Progenitor cell of endocrine pancreas (in vitro differentiated cells): Measurements from ENCODE around the gene SLC16A10. TPM values are rescaled to one million over a fixed set of nuclear protein-coding genes. Genes with fewer than 3 reads are reported as not detected.
A peak's percentile ranks its signal among the peaks of the same experiment; 100 is the strongest.

Experiments used
- DNase-seq: peaks from one replicate; pipeline ENCODE4 v3.0.0; 2021; ENCODE audit warnings: low spot score; ENCODE audit not compliant: unreplicated experiment
- H3K27ac Mint-ChIP-seq: 2 replicates; pipeline ENCODE4 v1.8.0; 2021; ENCODE audit warnings: mild to moderate bottlenecking, moderate library complexity, mixed read lengths
- H3K27me3 Mint-ChIP-seq: 2 replicates; pipeline ENCODE4 v1.8.0; 2021; ENCODE audit warnings: mixed read lengths
- H3K36me3 Mint-ChIP-seq: 2 replicates; pipeline ENCODE4 v1.8.0; 2022; ENCODE audit warnings: mixed read lengths; ENCODE audit not compliant: insufficient read depth
- H3K4me1 Mint-ChIP-seq: 2 replicates; pipeline ENCODE4 v1.8.0; 2021; ENCODE audit warnings: low read depth, mixed read lengths
- H3K4me3 Mint-ChIP-seq: 2 replicates; pipeline ENCODE4 v1.8.0; 2021; ENCODE audit warnings: low read depth, mild to moderate bottlenecking, moderate library complexity, mixed read lengths
- H3K9me3 Mint-ChIP-seq: 2 replicates; pipeline ENCODE4 v1.8.0; 2021; ENCODE audit warnings: low read depth, mixed read lengths
- total RNA-seq: library from RNA; stranded (reverse); gene quantifications from 2 replicates; pipeline ENCODE4 v1.2.1, GENCODE V29; 2021
- TF ChIP-seq, protein P1 (sequence below): fragments of 200-600 bp; sonication (generic); IDR thresholded peaks from one replicate; pipeline ENCODE4 v1.5.0; 2021; ENCODE audit warnings: antibody characterized with exemption, mild to moderate bottlenecking; ENCODE audit not compliant: unreplicated experiment

SLC16A10 gene
- total RNA-seq, 1 donor from 2014 or later = 7.0 TPM

DNA sequence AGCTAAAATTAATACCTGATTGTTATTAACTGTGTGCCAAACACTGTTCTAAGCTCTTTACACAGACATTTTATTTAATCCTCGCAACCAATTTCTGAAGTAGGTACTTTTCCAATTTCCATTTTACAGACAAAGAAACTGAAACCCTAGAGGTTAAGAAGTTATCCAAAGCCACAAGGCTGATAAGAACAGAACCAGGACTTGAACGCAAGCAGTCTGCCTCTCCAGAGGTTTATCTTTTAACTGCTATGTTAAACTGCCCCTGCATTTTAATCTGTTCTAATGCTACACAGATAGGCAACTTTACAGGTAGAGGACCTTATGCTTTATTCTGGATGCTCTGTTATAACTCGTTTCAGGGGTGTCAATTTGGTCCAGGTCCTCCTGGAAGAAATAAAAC is 118.2 kb downstream of the SLC16A10 start:
- Mint-ChIP-seq H3K27ac (no peak overlapping the region), H3K4me3 (no peak overlapping the region), H3K9me3 (no peaks in the 10 kb centered on the region), H3K4me1 (peaks cover 13% of the 10 kb centered on the region), H3K36me3 (no peaks in the 10 kb centered on the region), H3K27me3 (no peaks in the 10 kb centered on the region)
- TF ChIP-seq, protein P1, sequence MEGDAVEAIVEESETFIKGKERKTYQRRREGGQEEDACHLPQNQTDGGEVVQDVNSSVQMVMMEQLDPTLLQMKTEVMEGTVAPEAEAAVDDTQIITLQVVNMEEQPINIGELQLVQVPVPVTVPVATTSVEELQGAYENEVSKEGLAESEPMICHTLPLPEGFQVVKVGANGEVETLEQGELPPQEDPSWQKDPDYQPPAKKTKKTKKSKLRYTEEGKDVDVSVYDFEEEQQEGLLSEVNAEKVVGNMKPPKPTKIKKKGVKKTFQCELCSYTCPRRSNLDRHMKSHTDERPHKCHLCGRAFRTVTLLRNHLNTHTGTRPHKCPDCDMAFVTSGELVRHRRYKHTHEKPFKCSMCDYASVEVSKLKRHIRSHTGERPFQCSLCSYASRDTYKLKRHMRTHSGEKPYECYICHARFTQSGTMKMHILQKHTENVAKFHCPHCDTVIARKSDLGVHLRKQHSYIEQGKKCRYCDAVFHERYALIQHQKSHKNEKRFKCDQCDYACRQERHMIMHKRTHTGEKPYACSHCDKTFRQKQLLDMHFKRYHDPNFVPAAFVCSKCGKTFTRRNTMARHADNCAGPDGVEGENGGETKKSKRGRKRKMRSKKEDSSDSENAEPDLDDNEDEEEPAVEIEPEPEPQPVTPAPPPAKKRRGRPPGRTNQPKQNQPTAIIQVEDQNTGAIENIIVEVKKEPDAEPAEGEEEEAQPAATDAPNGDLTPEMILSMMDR = no peak
- DNase-seq = no peak

DNA sequence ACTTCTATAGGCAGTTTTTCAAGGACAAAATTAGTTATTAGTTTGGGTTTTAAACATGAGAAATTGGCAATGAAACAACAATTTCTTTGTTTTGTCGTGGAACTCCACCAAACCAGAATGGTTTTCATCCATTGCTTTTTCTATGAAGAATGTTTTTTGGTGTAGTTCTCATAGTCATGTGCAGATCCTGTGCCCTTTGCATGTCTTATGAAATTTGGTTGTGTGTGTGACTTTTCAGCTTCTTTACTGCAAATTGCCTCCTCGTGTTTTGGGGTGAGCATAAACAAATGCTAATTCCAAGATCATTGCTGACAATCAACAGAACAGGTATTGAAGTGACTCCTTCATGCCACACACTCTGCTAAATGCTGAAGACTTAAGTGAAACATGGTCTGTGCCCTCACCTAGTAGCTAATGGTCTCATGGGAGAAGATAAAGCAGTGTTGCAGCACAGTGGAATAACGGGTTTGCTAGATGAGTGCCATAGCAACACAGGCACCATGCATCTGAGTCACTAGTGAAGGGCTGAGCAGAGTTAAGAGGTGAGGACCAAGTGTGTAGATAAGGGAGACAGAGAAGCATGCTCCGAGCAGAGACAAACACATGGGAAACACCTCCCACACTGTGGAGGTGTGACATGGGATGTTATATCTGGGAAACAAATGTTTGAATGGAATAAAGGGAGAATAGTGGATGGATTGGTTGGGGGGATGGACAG is 120.0 kb downstream of the SLC16A10 start:
- H3K27ac Mint-ChIP-seq = no peak overlapping the region
- no peaks in the 10 kb centered on the region for H3K27me3 Mint-ChIP-seq
- TF ChIP-seq, protein P1 = no peak
- H3K9me3 Mint-ChIP-seq = no peaks in the 10 kb centered on the region
- no peak for DNase-seq
- H3K4me3 Mint-ChIP-seq = no peak overlapping the region
- peaks cover 5% of the 10 kb centered on the region for H3K4me1 Mint-ChIP-seq
- H3K36me3 Mint-ChIP-seq = no peaks in the 10 kb centered on the region

DNA sequence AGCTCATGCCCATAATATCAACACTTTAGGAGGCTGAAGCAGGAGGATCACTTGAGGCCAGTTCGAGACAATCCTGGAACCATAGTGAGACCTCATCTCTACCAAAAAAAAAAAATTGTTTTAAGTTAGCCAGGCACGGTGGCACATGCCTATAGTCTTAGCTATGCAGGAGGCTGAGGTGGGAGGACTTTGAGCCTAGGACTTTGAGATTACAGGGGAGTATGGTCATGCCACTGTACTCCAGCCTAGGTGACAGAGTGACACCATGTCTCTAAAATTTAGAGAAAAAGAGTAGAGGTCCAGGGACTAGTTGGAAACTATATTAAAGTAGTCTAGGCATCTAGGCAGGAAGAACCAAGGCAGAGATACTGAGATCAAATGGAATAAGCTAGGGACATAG is 121.6 kb downstream of the SLC16A10 start:
- Mint-ChIP-seq H3K4me3 (no peak overlapping the region), H3K27me3 (no peaks in the 10 kb centered on the region), H3K27ac (no peak overlapping the region), H3K36me3 (no peaks in the 10 kb centered on the region), H3K4me1 (peaks cover 5% of the 10 kb centered on the region), H3K9me3 (no peaks in the 10 kb centered on the region)
- TF ChIP-seq, protein P1 = no peak
- DNase-seq = no peak

DNA sequence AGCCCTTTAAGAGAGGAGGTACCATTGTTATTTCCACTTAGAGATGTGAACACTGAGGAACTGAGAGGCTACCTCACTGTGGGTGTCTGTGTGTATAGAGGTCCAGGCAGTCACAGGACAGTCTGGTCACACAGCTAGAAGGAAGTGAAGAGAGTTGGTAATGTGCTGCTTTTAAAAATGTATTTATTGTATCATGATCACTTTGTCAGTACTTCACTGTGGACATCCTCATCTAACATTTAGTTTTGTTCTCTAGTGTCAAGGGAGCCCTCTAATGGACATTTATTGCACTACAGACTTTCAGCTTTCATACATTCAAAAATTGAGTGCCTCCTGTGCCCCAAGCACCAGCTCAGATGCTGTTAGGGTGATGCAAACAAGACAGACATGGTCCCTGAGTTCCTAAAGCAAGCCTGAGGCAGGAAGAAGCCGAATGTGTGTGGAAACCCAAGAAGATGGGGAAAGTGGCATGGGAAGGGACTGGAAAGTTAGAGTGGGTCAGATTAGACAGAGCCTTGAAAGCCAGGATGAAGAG is 123.0 kb downstream of the SLC16A10 start:
- Mint-ChIP-seq H3K27me3 (no peaks in the 10 kb centered on the region), H3K4me1 (peaks cover 5% of the 10 kb centered on the region), H3K9me3 (no peaks in the 10 kb centered on the region), H3K27ac (no peak overlapping the region), H3K36me3 (no peaks in the 10 kb centered on the region), H3K4me3 (no peak overlapping the region)
- TF ChIP-seq, protein P1 = peak; percentile 74
- DNase-seq = no peak

DNA sequence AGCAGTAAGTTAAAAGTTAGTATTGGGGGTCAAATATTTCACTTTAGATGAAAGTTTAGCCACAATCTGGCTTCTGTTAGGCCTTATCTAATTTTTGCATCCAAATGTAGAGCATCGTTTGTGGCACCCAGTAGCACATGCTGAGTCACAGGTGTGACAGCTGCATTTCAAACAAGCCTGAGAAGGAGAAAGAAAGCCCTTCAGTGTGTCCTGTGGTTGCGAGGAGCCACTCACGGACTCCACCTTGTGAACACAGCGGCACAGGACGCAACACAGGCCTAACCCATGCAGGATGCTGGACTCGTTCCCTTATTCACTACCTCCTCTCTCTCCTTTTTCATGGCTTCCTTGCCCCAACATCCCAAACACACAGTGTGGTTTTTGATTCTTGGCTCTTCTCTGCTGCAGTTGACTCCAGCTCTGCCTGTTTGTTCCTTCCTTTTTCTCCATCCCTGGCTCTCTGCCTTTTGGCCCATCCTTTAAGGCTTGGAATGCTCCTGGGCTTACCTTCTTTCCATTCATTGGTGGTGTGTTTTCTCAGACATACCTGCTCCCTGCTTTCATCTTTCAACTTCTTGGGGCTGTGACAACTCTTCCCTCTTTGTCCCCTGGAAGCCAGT is 124.2 kb downstream of the SLC16A10 start:
- TF ChIP-seq, protein P1 = no peak
- Mint-ChIP-seq H3K4me3 (no peak overlapping the region), H3K9me3 (no peaks in the 10 kb centered on the region)

More for the DNA sequence above, 124.2 kb downstream of the SLC16A10 start:
- peaks cover 5% of the 10 kb centered on the region for H3K4me1 Mint-ChIP-seq
- H3K27ac Mint-ChIP-seq = no peak overlapping the region
- no peaks in the 10 kb centered on the region for H3K36me3 Mint-ChIP-seq
- no peaks in the 10 kb centered on the region for H3K27me3 Mint-ChIP-seq
- no peak for DNase-seq
